H9 (cell line): ENCODE results near the gene IRAK4. TPM values are rescaled to one million over a fixed set of nuclear protein-coding genes. Genes with fewer than 3 reads are reported as not detected.

Source experiments
- DNase-seq: peaks from one replicate; pipeline ENCODE4 v3.0.0-alpha.2; 2017
- H2AFZ ChIP-seq: one replicate; pipeline ENCODE4 v1.6.1; 2013; ENCODE audit warnings: mild to moderate bottlenecking, low read length, control low read depth, moderate library complexity
- H2AK5ac ChIP-seq: 2 replicates; pipeline ENCODE4 v1.6.1; 2013; ENCODE audit warnings: low read length, control low read depth, mixed read lengths; ENCODE audit not compliant: insufficient read length
- H2BK120ac ChIP-seq: one replicate; pipeline ENCODE4 v1.6.1; 2013; ENCODE audit warnings: low read depth, mild to moderate bottlenecking, low read length, control low read depth, inconsistent platforms; ENCODE audit not compliant: poor library complexity, severe bottlenecking
- H2BK12ac ChIP-seq: 2 replicates; pipeline ENCODE4 v1.6.1; 2013; ENCODE audit warnings: low read length, control low read depth, mixed read lengths, low read depth; ENCODE audit not compliant: insufficient read length
- H2BK15ac ChIP-seq: 2 replicates; pipeline ENCODE4 v1.6.1; 2013; ENCODE audit warnings: low read depth, low read length, control low read depth
- H2BK20ac ChIP-seq: one replicate; pipeline ENCODE4 v1.6.1; 2013; ENCODE audit warnings: low read depth, mild to moderate bottlenecking, low read length, control low read depth, inconsistent platforms; ENCODE audit not compliant: poor library complexity, severe bottlenecking
- H2BK5ac ChIP-seq: 2 replicates; pipeline ENCODE4 v1.6.1; 2013; ENCODE audit warnings: low read length, control low read depth, mixed read lengths; ENCODE audit not compliant: insufficient read length
- H3K14ac ChIP-seq: 2 replicates; pipeline ENCODE4 v1.6.1; 2013; ENCODE audit warnings: low read length, control low read depth; ENCODE audit not compliant: insufficient read depth
- H3K18ac ChIP-seq: 2 replicates; pipeline ENCODE4 v1.6.1; 2013; ENCODE audit warnings: low read depth, mild to moderate bottlenecking, mixed read lengths, low read length, control low read depth; ENCODE audit not compliant: insufficient read length
- H3K23ac ChIP-seq: 2 replicates; pipeline ENCODE4 v1.6.1; 2013; ENCODE audit warnings: low read length, control low read depth, mixed read lengths, low read depth; ENCODE audit not compliant: insufficient read length
- H3K23me2 ChIP-seq: 2 replicates; pipeline ENCODE4 v1.6.1; 2013; ENCODE audit warnings: low read depth, mild to moderate bottlenecking, mixed read lengths, low read length, control low read depth; ENCODE audit not compliant: insufficient read length, poor library complexity, severe bottlenecking
- H3K27ac ChIP-seq: 2 replicates; pipeline ENCODE4 v1.5.1; 2013; ENCODE audit warnings: low read length, control low read depth, mixed read lengths, low read depth; ENCODE audit not compliant: insufficient read length
- H3K27me3 ChIP-seq: 2 replicates; pipeline ENCODE4 v1.6.1; 2013; ENCODE audit warnings: low read length, control low read depth, inconsistent platforms; ENCODE audit not compliant: insufficient read depth
- H3K4ac ChIP-seq: 2 replicates; pipeline ENCODE4 v1.6.1; 2013; ENCODE audit warnings: low read depth, mild to moderate bottlenecking, control low read depth, inconsistent platforms, low read length, moderate library complexity
- H3K4me1 ChIP-seq: 2 replicates; pipeline ENCODE4 v1.6.1; 2013; ENCODE audit warnings: low read length, control low read depth, inconsistent platforms; ENCODE audit not compliant: insufficient read depth
- H3K4me2 ChIP-seq: 2 replicates; pipeline ENCODE4 v1.6.1; 2013; ENCODE audit warnings: low read length, control low read depth, mixed read lengths; ENCODE audit not compliant: insufficient read length, insufficient read depth
- H3K56ac ChIP-seq: 2 replicates; pipeline ENCODE4 v1.6.1; 2013; ENCODE audit warnings: low read depth, mild to moderate bottlenecking, mixed read lengths, low read length, control low read depth; ENCODE audit not compliant: insufficient read length
- H3K79me1 ChIP-seq: 2 replicates; pipeline ENCODE4 v1.6.1; 2013; ENCODE audit warnings: low read depth, mild to moderate bottlenecking, moderate library complexity, low read length, control low read depth, inconsistent platforms; ENCODE audit not compliant: insufficient read depth, poor library complexity, severe bottlenecking
- H3K79me2 ChIP-seq: 2 replicates; pipeline ENCODE4 v1.6.1; 2013; ENCODE audit warnings: low read length, control low read depth, inconsistent platforms; ENCODE audit not compliant: insufficient read depth
- H3K9ac ChIP-seq: 2 replicates; pipeline ENCODE4 v1.6.1; 2013; ENCODE audit warnings: low read length, control low read depth, mixed read lengths; ENCODE audit not compliant: insufficient read length; ENCODE audit errors: extremely low read depth
- H3K9me3 ChIP-seq: one replicate; pipeline ENCODE4 v1.6.1; 2013; ENCODE audit warnings: low read depth, low read length, inconsistent platforms; ENCODE audit not compliant: control insufficient read depth
- H3T11ph ChIP-seq: one replicate; pipeline ENCODE4 v1.6.1; 2013; ENCODE audit warnings: mild to moderate bottlenecking, low read length, control low read depth, inconsistent platforms
- H4K20me1 ChIP-seq: one replicate; pipeline ENCODE4 v1.6.1; 2013; ENCODE audit not compliant: control insufficient read depth, insufficient read length, insufficient read depth
- H4K5ac ChIP-seq: 2 replicates; pipeline ENCODE4 v1.6.1; 2013; ENCODE audit warnings: low read depth, mild to moderate bottlenecking, mixed read lengths, low read length, control low read depth; ENCODE audit not compliant: insufficient read length
- H4K8ac ChIP-seq: replicated peaks from 2 replicates; pipeline ENCODE4 v1.6.1; 2013; ENCODE audit warnings: low read length, control low read depth, mixed read lengths, low read depth; ENCODE audit not compliant: insufficient read length
- H4K91ac ChIP-seq: 2 replicates; pipeline ENCODE4 v1.6.1; 2013; ENCODE audit warnings: low read depth, mild to moderate bottlenecking, moderate library complexity, mixed read lengths, low read length, control low read depth; ENCODE audit not compliant: insufficient read length
- H3K27ac Mint-ChIP-seq, 3 experiments: 2 replicates in 2 of 3; 3 replicates in 1 of 3; pipeline ENCODE4 v1.8.0; 2020 to 2021; ENCODE audit warnings: mixed read lengths in 3 of 3, mild to moderate bottlenecking in 1 of 3, moderate library complexity in 1 of 3
- H3K27me3 Mint-ChIP-seq: 2 replicates; pipeline ENCODE4 v1.8.0; 2021; ENCODE audit warnings: low read depth, mild to moderate bottlenecking, moderate library complexity, mixed read lengths
- H3K36me3 Mint-ChIP-seq, 3 experiments: 2 replicates in 2 of 3; 3 replicates in 1 of 3; pipeline ENCODE4 v1.8.0; 2020 to 2021; ENCODE audit warnings: low read depth in 3 of 3, mixed read lengths in 3 of 3; ENCODE audit not compliant: insufficient read depth in 1 of 3
- H3K4me1 Mint-ChIP-seq, 2 experiments: 2 replicates each; pipeline ENCODE4 v1.8.0; 2020; ENCODE audit warnings: mixed read lengths in 2 of 2
- H3K4me3 Mint-ChIP-seq, 2 experiments: 2 replicates in 1 of 2; 3 replicates in 1 of 2; pipeline ENCODE4 v1.8.0; 2020 to 2021; ENCODE audit warnings: mild to moderate bottlenecking in 2 of 2, mixed read lengths in 2 of 2, moderate library complexity in 1 of 2
- H3K9me3 Mint-ChIP-seq, 2 experiments: 2 replicates in 1 of 2; 3 replicates in 1 of 2; pipeline ENCODE4 v1.8.0; 2020; ENCODE audit warnings: mild to moderate bottlenecking in 2 of 2, mixed read lengths in 2 of 2, moderate library complexity in 1 of 2
- WGBS: extraction: QIAGEN DNeasy Blood & Tissue Kit; methylation state at CpG from one replicate; pipeline ENCODE4 v1.1.7; 2013; ENCODE audit warnings: missing lambda C conversion rate, low lambda C conversion rate, mixed read lengths; ENCODE audit not compliant: insufficient read length; ENCODE audit errors: extremely low coverage; 5-methylcytosine and 5-hydroxymethylcytosine counted together
- total RNA-seq: library from RNA; stranded (reverse); gene quantifications from 2 replicates; pipeline ENCODE4 v1.2.1, GENCODE V29; 2021
- TF ChIP-seq, protein P1 (sequence below): fragments of 200-600 bp; sonication (generic); conservative IDR thresholded peaks from 3 replicates; pipeline ENCODE4 v1.8.0; 2021; ENCODE audit warnings: antibody characterized with exemption, mild to moderate bottlenecking

IRAK4 gene
- total RNA-seq, 1 experiment from 2014 or later = 3.0 TPM

DNA sequence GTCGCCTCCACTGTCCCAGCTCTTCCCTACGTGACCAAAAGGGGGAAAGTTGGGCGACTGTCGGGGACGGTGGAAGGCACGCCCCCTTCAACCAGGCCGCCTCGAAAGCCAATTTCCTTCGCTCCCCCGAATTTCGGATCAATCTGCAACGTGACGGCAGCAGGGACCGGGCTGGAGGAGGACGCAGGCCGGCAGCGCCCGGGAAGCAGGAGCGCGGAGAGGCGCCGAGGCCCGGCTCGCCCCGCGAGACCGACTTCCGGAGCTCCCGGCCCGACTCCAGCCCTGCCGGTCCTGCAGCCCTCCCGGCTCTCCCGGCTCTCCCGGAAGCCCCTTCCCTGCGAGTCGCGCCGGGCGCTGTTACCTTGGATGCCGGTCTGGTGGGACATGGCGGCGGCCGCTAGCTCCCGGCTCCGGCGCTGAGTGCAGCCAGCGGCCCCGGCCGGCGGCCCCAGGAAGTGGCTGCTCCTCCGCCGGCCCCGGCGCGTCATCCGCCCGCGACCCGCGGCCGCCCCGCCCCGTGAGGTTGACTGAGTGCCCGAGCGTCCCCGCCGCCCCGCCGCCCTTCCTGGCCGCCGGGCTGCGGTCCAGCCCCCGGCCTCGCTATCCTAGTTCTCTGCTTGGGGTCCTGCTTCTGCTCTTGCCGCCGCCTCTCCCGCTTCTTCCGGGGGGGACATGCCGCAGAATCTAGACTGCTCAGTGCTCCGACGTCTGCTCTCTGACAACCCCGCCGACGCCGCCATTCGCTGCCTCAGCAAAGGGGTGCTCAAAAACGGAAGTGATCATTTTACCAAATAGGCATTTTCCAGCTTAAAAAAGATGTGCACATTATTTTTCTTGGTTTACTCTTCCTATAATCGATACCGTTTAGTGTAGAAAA lies 47.3 kb downstream of the IRAK4 start, which contains the start of gene TWF1:
Gene TWF1 (minus strand): TSS at position 458 of the 877 bp plus-strand sequence. CDS start 72 bp downstream, at position 386.
- peak within 1 kb of the TSS; percentile 17 for H2AFZ ChIP-seq
- peak within 1 kb of the TSS; percentile 96 for H3K14ac ChIP-seq
- no peak within 1 kb of the TSS for H4K5ac ChIP-seq
- peaks cover 1 to 18% (median 11%) of the 10 kb centered on the region in 3 experiments for H3K36me3 Mint-ChIP-seq
- no peak within 1 kb of the TSS; the same call in 1 of the 2 replicates for H3K4ac ChIP-seq
- H4K8ac ChIP-seq = no peak within 1 kb of the TSS
- peak within 1 kb of the TSS; percentile 100 for H3K27ac Mint-ChIP-seq
- no peak within 1 kb of the TSS for H2BK20ac ChIP-seq
- peak within 1 kb of the TSS; percentile 92 for H3K9ac ChIP-seq
- H3K27ac ChIP-seq = peak within 1 kb of the TSS; percentile 37
- H2BK5ac ChIP-seq = no peak within 1 kb of the TSS
- peak; percentile 89 for DNase-seq
- H4K20me1 ChIP-seq = no peaks in the 10 kb centered on the region
- H3K56ac ChIP-seq = no peak within 1 kb of the TSS
- H3K27me3 Mint-ChIP-seq = no peaks in the 10 kb centered on the region
- no peak within 1 kb of the TSS for H2BK12ac ChIP-seq
- peak within 1 kb of the TSS; percentile 95 for H3K18ac ChIP-seq
- H2BK15ac ChIP-seq = no peak within 1 kb of the TSS
- no peaks in the 10 kb centered on the region; a peak in 1 of 5 replicates for H3K9me3 Mint-ChIP-seq
- H2BK120ac ChIP-seq = no peak within 1 kb of the TSS
- no peaks in the 10 kb centered on the region; the same call in 1 of the 2 replicates for H3K79me2 ChIP-seq
- H3K79me1 ChIP-seq = no peaks in the 10 kb centered on the region
- H4K91ac ChIP-seq = no peak within 1 kb of the TSS
- no peak within 1 kb of the TSS for H3T11ph ChIP-seq
- no peaks in the 10 kb centered on the region for H3K4me1 ChIP-seq
- H3K9me3 ChIP-seq = no peaks in the 10 kb centered on the region
- peak within 1 kb of the TSS; percentile 98 to 100 for H3K4me3 Mint-ChIP-seq
- no peak within 1 kb of the TSS for H2AK5ac ChIP-seq
- TF ChIP-seq, protein P1, sequence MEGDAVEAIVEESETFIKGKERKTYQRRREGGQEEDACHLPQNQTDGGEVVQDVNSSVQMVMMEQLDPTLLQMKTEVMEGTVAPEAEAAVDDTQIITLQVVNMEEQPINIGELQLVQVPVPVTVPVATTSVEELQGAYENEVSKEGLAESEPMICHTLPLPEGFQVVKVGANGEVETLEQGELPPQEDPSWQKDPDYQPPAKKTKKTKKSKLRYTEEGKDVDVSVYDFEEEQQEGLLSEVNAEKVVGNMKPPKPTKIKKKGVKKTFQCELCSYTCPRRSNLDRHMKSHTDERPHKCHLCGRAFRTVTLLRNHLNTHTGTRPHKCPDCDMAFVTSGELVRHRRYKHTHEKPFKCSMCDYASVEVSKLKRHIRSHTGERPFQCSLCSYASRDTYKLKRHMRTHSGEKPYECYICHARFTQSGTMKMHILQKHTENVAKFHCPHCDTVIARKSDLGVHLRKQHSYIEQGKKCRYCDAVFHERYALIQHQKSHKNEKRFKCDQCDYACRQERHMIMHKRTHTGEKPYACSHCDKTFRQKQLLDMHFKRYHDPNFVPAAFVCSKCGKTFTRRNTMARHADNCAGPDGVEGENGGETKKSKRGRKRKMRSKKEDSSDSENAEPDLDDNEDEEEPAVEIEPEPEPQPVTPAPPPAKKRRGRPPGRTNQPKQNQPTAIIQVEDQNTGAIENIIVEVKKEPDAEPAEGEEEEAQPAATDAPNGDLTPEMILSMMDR = peak; percentile 51; the same call in 2 of the 3 replicates
- H3K23me2 ChIP-seq = no peaks in the 10 kb centered on the region
- WGBS = no CpG with 5 or more reads among the region's 89 CpGs
- H3K23ac ChIP-seq = no peak within 1 kb of the TSS
- H3K4me1 Mint-ChIP-seq = peaks cover 8 to 13% of the 10 kb centered on the region in 2 experiments
- H3K4me2 ChIP-seq = peak within 1 kb of the TSS; percentile 66
- no peaks in the 10 kb centered on the region for H3K27me3 ChIP-seq
